PC-9 (cell line): ENCODE data around the gene CRAMP1. TPM values are rescaled to one million over a fixed set of nuclear protein-coding genes. Genes with fewer than 3 reads are reported as not detected.
A peak's percentile ranks its signal among the peaks of the same experiment; 100 is the strongest.

Source experiments
- BruUV-seq: library from RNA; stranded (reverse); fragments of 400-500 nt; replicated peaks from 2 replicates; lab custom pipeline; 2021; lab: Mats Ljungman, UMichigan
- CTCF ChIA-PET: fragments of 300-600 bp; sonication (Branson Sonifier 250); formaldehyde crosslinking; loops from one replicate; lab custom pipeline; 2022; ENCODE audit warnings: antibody characterized with exemption; lab: Charles Lee
- POLR2A ChIA-PET: fragments of 300-600 bp; sonication (Branson Sonifier 250); formaldehyde crosslinking; loops from one replicate; lab custom pipeline; 2022; ENCODE audit warnings: antibody characterized with exemption; ENCODE audit not compliant: unreplicated experiment; lab: Charles Lee
- DNase-seq, 2 experiments: peaks; one replicate each; pipeline versions ENCODE4 v3.0.0 to v3.0.0-alpha.2; 2015 to 2022; ENCODE audit warnings: mixed read lengths in 1 of 2
- H2AFZ ChIP-seq: fragments of 200-600 bp; sonication (generic); 2 replicates; pipeline ENCODE4 v1.8.1; 2017; ENCODE audit warnings: antibody characterized with exemption
- H3F3A ChIP-seq: fragments of 200-600 bp; sonication (generic); 2 replicates; pipeline ENCODE4 v1.8.1; 2017; ENCODE audit warnings: antibody characterized with exemption, mild to moderate bottlenecking, low read depth; ENCODE audit not compliant: insufficient read depth
- H3K27ac ChIP-seq: fragments of 200-600 bp; sonication (generic); 2 replicates; pipeline ENCODE4 v1.6.1; 2016; ENCODE audit warnings: mixed run types
- H3K27me3 ChIP-seq: fragments of 200-600 bp; sonication (generic); 2 replicates; pipeline ENCODE4 v1.6.1; 2016; ENCODE audit warnings: low read depth, mixed run types; ENCODE audit not compliant: insufficient read depth
- H3K36me3 ChIP-seq: fragments of 200-600 bp; sonication (generic); 2 replicates; pipeline ENCODE4 v1.6.1; 2016; ENCODE audit warnings: low read depth, mixed run types
- H3K4me1 ChIP-seq: fragments of 200-600 bp; sonication (generic); replicated peaks from 2 replicates; pipeline ENCODE4 v1.6.1; 2016; ENCODE audit warnings: mixed run types; ENCODE audit not compliant: insufficient read depth
- H3K4me2 ChIP-seq: fragments of 200-600 bp; sonication (generic); 2 replicates; pipeline ENCODE4 v1.6.1; 2017; ENCODE audit warnings: mixed run types
- H3K4me3 ChIP-seq: fragments of 200-600 bp; sonication (generic); 2 replicates; pipeline ENCODE4 v1.6.1; 2016; ENCODE audit warnings: mixed run types
- H3K79me2 ChIP-seq: fragments of 200-600 bp; sonication (generic); 2 replicates; pipeline ENCODE4 v1.6.1; 2017; ENCODE audit warnings: low read depth, mixed run types
- H3K9me2 ChIP-seq: fragments of 200-600 bp; sonication (generic); 2 replicates; pipeline ENCODE4 v1.8.1; 2017; ENCODE audit warnings: mild to moderate bottlenecking; ENCODE audit not compliant: insufficient read depth
- H3K9me3 ChIP-seq: fragments of 200-600 bp; sonication (generic); 2 replicates; pipeline ENCODE4 v1.8.1; 2016; ENCODE audit warnings: low read depth; ENCODE audit not compliant: insufficient read depth
- H4K20me1 ChIP-seq: fragments of 200-600 bp; sonication (generic); 2 replicates; pipeline ENCODE4 v1.8.1; 2017; ENCODE audit not compliant: insufficient read depth
- CTCF ChIP-seq: fragments of 200-600 bp; sonication (generic); conservative IDR thresholded peaks from 2 replicates; pipeline ENCODE4 v1.6.1; 2017; ENCODE audit warnings: mixed run types, antibody characterized with exemption, mild to moderate bottlenecking, moderate library complexity
- EZH2 ChIP-seq: fragments of 200-600 bp; sonication (generic); IDR thresholded peaks from 2 replicates; pipeline ENCODE4 v1.8.0; 2017; ENCODE audit warnings: antibody characterized with exemption, low read depth
- intact Hi-C: fragments of 100-400 bp; cut with micrococcal nuclease; formaldehyde crosslinking; loops from one replicate; pipeline ENCODE4 v1.10.0; 2022; ENCODE audit not compliant: unreplicated experiment
- total RNA-seq: library from RNA; stranded (reverse); gene quantifications from 2 replicates; pipeline ENCODE4 v1.2.3, GENCODE V29; 2021

Gene CRAMP1
- total RNA-seq, 1 experiment from 2014 or later = 22.7 TPM

GRCh38 chr16:1606774-1607173, 5.4 kb upstream of the CRAMP1 start:
- Histone ChIP-seq H3K4me1 (peaks cover 8% of the 10 kb centered on the region; the same call in 1 of the 2 replicates), H3K4me2 (no peak overlapping the region), H3K4me3 (no peak overlapping the region), H4K20me1 (no peaks in the 10 kb centered on the region), H3K9me3 (no peaks in the 10 kb centered on the region), H3K79me2 (peaks cover 13% of the 10 kb centered on the region; the same call in 1 of the 2 replicates), H3K27ac (no peak overlapping the region), H3F3A (peaks cover 15% of the 10 kb centered on the region; the same call in 1 of the 2 replicates), H3K9me2 (no peaks in the 10 kb centered on the region), H3K27me3 (no peaks in the 10 kb centered on the region), H3K36me3 (0 out of 2 replicates have a peak, but pooled peaks cover 4% of the 10 kb centered on the region), H2AFZ (no peak overlapping the region)
- DNase-seq = no peak
- CTCF ChIA-PET = no interaction called here
- POLR2A ChIA-PET = no interaction called here
- BruUV-seq = no TSS peak
- intact Hi-C loops = no loop called here
- no peak for TF ChIP-seq CTCF
- no peak for TF ChIP-seq EZH2

GRCh38 chr16:1607971-1608370, 4.2 kb upstream of the CRAMP1 start:
- Histone ChIP-seq H3K4me3 (no peak overlapping the region), H3K9me2 (no peaks in the 10 kb centered on the region), H3K9me3 (no peaks in the 10 kb centered on the region), H3K27ac (no peak overlapping the region), H3K4me1 (peaks cover 8% of the 10 kb centered on the region; the same call in 1 of the 2 replicates), H3K4me2 (no peak overlapping the region), H3K36me3 (0 out of 2 replicates have a peak, but pooled peaks cover 4% of the 10 kb centered on the region), H3F3A (peaks cover 20% of the 10 kb centered on the region), H4K20me1 (peaks cover 2% of the 10 kb centered on the region), H3K27me3 (no peaks in the 10 kb centered on the region), H2AFZ (no peak overlapping the region), H3K79me2 (peaks cover 19% of the 10 kb centered on the region)
- TF ChIP-seq EZH2 (no peak), CTCF (no peak)
- ChIA-PET CTCF (no interaction called here), POLR2A (no interaction called here)
- DNase-seq = no peak
- BruUV-seq = no TSS peak
- intact Hi-C loops = no loop called here

- H2AFZ ChIP-seq = peak overlapping the region; percentile 88
- H3K9me3 ChIP-seq = no peaks in the 10 kb centered on the region
- H4K20me1 ChIP-seq = peaks cover 9% of the 10 kb centered on the region
- TSS peak; percentile 56 for BruUV-seq
- H3K9me2 ChIP-seq = no peaks in the 10 kb centered on the region
- TF ChIP-seq CTCF (no peak), EZH2 (no peak)
- ChIA-PET CTCF (no interaction called here), POLR2A (interaction anchor here (0.5 to 1.1 kb wide), 9 partner anchors 63 to 354 kb away, joined by 3 to 18 read pairs (median 4); partner anchors contain the start of genes MAPK8IP3, RPS2 and UBE2I)
- peaks cover 19% of the 10 kb centered on the region for H3K4me1 ChIP-seq
- H3K27ac ChIP-seq = peak overlapping the region; percentile 92
- peak overlapping the region; percentile 87 for H3K4me3 ChIP-seq
- H3K79me2 ChIP-seq = peaks cover 33% of the 10 kb centered on the region
- H3F3A ChIP-seq = peaks cover 28% of the 10 kb centered on the region
- 0 out of 2 replicates have a peak, but pooled peaks cover 4% of the 10 kb centered on the region for H3K36me3 ChIP-seq
- intact Hi-C loops = loop anchor here (2.0 to 5.0 kb wide), 7 partner anchors 68 to 278 kb away; partner anchors contain the start of genes BAIAP3, CLCN7, EME2 and MRPS34
- H3K4me2 ChIP-seq = peak overlapping the region; percentile 93
- DNase-seq = peak; percentile 84 to 97
- H3K27me3 ChIP-seq = no peaks in the 10 kb centered on the region
These were observed 1.9 kb upstream of the CRAMP1 start for GRCh38 chr16:1610071-1610898.
